GM12865 (cell line): ENCODE measurements around the gene MLANA.

Experiments used
- DNase-seq: peaks from one replicate; pipeline ENCODE4 v3.0.0; 2010; ENCODE audit warnings: low read depth
- H3K4me3 ChIP-seq: 2 replicates; pipeline ENCODE4 v1.5.1; 2011; ENCODE audit warnings: mild to moderate bottlenecking, low read depth, low read length, control low read depth
- TF ChIP-seq, protein P1 (sequence below): IDR thresholded peaks from 2 replicates; pipeline ENCODE4 v1.5.1; 2011; ENCODE audit warnings: low read length, control low read depth, low read depth, inconsistent platforms; ENCODE audit not compliant: insufficient read depth; ENCODE audit errors: missing control alignments

MLANA gene

GRCh38 chr9:5857928-5858327 is 32.8 kb upstream of the MLANA start:
- no peak overlapping the region for H3K4me3 ChIP-seq
- no peak for DNase-seq
- TF ChIP-seq, protein P1, sequence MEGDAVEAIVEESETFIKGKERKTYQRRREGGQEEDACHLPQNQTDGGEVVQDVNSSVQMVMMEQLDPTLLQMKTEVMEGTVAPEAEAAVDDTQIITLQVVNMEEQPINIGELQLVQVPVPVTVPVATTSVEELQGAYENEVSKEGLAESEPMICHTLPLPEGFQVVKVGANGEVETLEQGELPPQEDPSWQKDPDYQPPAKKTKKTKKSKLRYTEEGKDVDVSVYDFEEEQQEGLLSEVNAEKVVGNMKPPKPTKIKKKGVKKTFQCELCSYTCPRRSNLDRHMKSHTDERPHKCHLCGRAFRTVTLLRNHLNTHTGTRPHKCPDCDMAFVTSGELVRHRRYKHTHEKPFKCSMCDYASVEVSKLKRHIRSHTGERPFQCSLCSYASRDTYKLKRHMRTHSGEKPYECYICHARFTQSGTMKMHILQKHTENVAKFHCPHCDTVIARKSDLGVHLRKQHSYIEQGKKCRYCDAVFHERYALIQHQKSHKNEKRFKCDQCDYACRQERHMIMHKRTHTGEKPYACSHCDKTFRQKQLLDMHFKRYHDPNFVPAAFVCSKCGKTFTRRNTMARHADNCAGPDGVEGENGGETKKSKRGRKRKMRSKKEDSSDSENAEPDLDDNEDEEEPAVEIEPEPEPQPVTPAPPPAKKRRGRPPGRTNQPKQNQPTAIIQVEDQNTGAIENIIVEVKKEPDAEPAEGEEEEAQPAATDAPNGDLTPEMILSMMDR: no peak

DNA sequence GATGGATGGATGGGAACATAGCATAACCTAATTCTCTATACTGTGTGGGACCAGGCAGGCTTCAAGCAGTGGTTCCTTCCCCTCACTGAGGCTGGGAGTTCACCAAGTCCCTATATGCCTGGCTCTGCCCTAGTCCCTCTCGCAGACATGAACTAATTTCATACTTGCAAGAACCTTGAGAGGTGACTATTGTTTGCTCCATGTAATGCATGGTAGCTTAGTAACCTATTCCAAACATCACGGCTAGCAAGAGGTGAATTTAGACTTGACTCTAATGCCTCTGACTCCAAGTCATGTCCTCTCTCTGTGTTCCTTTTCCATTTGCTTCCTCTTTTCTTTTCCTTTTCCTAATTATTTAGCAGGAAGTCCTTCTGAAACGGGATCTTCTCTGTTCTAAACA is 31.9 kb upstream of the MLANA start:
- DNase-seq: no peak
- TF ChIP-seq, protein P1: no peak
- no peak overlapping the region for H3K4me3 ChIP-seq

DNA sequence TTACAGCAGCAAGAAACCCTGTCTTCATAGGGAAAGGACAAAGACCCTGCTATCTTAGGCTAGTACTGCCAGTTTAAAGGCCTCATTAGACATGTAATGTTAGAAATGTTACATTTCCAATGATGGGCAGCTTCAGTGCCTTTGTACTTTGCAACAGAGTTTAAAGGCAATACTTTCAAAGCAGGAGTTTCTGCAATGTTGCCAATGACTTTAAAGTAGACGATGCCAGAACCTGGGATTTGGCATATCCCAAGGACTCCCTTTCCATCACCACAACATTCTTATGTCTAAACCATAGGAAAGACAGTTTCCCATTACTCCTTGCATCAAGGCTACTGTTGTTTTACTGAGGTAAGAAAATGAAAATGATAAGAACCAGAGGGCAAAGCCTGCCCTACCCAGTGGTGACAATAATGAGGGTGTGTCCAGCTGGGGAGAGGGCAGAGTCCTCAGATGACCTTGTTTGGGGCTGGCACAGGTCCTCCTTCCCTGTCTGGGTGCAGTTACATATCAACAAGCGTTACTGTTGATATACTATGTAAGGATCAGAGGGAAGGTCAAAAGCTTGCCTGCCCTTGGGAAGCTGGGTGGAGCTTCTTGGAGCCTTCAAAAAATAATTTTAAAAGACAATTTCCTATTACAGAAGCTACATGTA is 27.5 kb upstream of the MLANA start:
- H3K4me3 ChIP-seq: no peak overlapping the region
- DNase-seq: no peak
- TF ChIP-seq, protein P1: no peak

DNA sequence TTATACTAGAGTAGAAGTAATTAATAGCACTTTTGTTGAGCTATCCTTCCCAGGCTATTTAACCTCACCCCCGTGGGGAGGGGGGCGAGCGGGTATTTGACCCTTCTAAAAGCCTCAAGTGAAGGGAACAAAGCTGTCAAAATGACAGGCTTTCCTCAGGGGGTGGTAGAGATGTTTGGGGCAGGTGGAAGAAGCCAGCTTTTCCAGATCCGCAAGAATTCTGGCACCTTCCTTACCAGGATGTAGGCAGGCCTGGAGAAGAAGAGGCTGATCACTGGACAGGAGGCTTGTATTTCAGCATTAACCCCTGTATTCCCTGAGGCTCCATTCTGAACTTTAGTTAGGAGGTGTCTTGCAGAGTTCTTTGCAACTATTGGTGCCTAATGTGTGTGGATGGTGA is 26.2 kb upstream of the MLANA start:
- TF ChIP-seq, protein P1: no peak
- H3K4me3 ChIP-seq: no peak overlapping the region
- DNase-seq: no peak

DNA sequence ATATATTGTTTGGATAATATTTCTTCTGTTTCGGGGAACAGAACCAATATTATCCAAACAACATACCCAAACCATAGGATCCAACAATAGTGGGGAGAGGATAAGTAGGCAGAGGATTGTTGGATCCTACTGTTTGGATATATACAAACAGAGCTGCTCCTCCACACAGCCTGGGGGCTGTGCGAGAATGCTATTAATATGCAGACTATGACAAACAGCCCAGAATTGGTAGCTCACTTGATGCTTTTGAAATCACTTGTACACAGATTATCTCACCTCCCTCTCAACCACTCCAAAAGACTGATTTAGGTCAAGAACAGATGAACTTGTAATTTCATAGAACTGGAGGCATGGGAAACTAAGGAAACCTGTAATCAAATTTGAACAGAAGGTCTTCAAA is 24.4 kb upstream of the MLANA start:
- no peak overlapping the region for H3K4me3 ChIP-seq
- no peak for DNase-seq
- TF ChIP-seq, protein P1: no peak

GRCh38 chr9:5866685-5867084 is 24.0 kb upstream of the MLANA start:
- TF ChIP-seq, protein P1: no peak
- no peak overlapping the region for H3K4me3 ChIP-seq
- no peak for DNase-seq

GRCh38 chr9:5868235-5868634 is 22.5 kb upstream of the MLANA start:
- H3K4me3 ChIP-seq: no peak overlapping the region
- DNase-seq: no peak
- TF ChIP-seq, protein P1: no peak
